GM21825 (cell line): ENCODE data around the gene OR5AU1.
A peak's percentile ranks its signal among the peaks of the same experiment; 100 is the strongest.

ENCODE experiments used
- ATAC-seq: cut with Tn5 transposase; IDR thresholded peaks from one replicate; pipeline ENCODE4 v1.9.1; 2021; ENCODE audit warnings: mild to moderate bottlenecking, moderate library complexity; ENCODE audit not compliant: unreplicated experiment

Gene OR5AU1

DNA sequence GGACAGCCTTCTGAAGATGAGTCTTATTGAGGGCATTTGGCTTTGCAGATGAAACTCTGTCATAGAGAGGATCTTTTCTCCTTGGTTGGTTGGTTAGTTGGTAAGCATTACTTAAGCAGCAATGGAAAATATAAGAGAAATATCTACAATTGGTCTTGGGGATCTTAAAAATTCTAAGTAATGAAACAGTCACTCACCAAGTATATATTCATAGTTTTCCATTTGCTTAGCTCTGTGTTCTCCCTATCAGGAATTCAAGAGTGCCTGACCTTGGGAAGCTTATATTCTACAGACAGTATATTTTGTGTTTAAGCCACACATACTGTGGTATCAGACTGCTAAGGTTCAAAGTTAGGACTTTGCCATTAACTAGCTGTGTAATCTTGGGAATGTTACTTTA is at the start of gene OR5AU1:
Gene OR5AU1, minus strand, starts transcription at position 101 of the 400 bp plus-strand sequence. CDS start 191 bp downstream, outside the sequence.
- no peak for ATAC-seq

DNA sequence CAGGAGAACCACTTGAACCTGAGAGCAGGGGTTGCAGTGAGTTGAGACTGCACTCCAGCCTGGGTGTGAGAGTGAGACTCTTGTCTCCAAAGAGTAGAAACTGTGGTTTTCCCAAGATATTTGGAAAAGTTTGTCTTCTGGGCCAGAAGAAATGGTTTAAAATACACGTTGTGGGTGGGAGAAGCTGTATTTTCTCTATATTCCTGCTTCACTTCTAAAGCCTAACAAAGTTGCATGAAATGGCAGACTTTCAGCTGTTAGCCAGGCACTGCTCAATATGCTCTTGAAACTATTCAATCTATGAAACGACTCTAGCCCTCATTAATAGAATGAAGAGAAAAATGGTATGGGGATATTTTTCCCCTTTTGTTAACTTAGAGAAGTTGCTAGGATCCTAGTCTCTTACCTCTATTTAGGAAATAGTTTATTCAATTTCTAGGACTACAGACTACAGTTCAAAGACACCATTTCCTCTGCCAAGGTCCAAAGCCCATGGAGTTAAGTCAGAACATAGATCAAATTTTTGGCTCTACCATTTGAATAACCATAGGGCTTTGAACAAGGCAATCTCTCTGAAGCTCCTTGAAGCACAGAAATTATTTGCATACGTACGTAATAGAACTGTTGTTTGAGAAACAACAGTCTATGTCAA is 49.3 kb upstream of the OR5AU1 start:
- no peak for ATAC-seq

DNA sequence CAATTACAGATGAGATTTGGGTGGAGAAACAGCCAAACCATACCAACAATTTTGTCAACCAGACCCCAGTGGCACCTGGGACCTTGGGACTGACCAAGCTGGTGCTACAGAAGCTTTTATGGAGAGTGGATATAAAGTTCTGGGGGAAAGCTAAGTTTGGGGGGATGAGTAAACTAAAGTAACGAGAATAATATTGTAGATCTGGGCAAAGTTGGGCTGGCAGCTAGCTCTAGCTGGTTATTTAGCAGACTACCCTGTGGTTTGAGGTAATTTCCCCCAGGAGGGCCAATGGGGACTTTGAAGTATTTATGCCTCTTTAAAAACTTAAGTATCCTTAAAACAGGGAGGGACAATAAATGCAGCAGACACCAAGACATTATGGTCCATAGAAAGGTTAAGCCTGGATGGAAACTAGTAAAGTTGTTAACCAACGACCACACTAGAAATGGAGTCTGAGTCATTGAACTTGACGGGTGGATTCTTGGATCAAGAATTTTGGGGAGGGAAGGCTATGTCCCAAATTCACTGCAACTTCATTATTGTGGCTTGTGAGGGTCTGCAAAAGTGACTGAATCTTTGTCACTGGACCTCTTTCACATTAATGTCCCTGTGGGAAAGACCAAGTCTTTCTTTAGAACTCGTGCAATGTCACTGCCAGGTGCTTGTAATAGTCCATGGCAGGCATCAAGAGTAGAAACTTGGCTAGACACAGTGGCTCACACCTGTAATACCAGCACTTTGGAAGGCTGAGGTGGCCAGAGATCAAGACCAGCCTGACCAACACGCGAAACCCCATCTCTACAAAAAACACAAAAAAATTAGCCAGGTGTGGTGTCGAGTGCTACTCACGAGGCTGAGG is 48.5 kb upstream of the OR5AU1 start:
- ATAC-seq, result no peak

DNA sequence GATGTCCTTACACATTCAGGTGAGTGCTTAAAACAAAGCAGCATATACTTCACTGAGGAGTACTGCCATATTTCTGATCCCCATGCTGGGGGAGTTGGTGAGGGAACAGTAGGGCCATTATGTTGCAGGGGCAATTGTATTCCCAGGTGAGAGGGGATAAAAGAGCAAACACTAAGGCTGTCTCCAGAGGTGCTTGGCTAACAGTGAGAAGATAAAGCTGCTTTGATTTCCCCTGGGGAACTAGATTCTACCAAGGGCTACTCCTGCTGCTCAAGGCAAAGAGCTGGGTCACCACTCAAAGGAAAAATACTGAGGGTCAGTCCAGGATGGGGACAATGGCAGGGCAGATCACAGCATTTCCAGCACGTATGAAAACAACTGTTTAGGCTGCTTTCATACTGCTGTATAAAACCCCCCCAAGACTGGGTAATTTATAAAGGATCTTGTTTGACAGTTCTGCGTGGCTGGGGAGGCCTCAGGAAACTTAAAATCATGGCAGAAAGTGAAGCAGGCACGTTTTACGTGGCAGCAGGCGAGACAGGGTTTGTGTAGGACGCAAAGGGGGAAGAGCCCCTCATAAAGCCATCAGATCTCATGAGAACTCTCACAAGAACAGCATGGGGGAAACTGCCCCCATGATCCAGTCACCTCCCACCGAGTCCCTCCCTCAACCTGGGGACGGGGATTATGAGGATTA is 47.8 kb upstream of the OR5AU1 start:
- ATAC-seq, result no peak

DNA sequence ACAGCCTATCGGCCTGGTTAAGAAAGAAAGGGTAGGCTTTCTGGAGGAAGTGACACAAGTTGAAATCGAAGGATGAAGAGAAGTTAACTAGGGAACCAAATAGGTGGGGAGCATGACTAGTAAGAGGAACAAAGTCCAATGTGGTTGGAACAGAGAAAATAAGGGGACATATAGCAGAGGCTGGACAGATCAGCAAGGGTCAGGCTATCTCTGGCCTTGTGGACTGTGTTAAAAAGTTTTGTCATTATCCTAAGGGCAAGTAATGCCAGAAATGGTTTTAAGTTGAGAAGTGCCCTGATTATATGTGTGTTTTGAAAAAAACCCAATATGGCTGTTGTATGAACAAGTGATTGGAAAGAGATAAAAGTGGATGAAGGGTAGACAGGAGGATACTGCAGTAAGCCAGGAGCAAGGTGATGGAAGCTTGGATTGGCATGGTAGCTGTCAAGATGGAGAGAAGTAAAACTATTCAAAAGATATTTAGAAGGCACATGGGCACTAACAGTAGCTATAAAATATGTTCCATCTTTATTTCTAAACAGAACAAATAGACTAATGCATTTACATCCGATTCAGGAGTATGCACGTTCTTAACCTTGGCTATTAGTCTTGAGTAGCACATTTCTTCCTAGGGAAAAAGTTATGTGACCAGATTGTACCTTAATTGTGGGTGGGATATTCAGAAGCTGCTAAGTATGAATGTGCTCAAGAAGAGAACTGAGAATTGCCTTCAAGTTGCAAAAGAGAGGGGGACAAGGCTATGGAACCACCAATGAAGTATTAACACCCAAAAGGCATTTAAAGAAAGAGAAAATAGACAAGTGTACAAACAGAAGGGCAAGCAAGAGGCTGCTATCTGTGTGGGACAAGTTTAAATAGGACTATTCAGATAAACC is 46.8 kb upstream of the OR5AU1 start:
- ATAC-seq, result no peak

DNA sequence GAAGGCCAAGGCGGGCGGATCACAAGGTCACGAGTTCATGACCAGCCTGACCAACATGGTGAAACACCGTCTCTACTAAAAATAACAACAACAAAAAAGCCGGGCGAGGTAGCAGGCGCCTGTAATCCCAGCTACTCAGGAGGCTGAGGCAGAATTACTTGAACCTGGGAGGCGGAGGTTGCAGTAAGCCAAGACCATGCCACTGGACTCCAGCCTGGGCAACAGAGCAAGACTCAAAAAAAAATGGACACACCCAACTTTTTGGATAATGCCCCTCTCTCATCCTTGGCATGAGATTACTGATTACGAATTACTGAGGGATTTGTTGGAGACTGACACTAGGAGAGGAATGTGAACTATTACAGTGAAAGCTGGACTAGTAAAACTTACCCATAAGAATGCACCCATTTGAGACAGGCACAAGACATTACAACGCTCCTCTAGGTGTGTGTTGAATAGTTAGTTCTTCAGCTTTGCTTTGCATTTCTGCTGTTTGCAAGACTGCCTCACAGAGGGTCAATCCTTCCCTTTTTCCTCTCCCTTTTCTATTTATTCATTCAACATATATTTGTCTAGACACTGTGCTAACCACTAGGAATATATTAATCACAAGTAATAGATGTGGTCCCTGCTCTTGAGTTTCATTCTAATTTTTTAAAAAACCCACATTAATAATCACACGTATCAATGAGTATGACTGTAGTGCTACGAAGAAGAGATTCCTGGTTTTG is 46.0 kb upstream of the OR5AU1 start:
- no peak for ATAC-seq

DNA sequence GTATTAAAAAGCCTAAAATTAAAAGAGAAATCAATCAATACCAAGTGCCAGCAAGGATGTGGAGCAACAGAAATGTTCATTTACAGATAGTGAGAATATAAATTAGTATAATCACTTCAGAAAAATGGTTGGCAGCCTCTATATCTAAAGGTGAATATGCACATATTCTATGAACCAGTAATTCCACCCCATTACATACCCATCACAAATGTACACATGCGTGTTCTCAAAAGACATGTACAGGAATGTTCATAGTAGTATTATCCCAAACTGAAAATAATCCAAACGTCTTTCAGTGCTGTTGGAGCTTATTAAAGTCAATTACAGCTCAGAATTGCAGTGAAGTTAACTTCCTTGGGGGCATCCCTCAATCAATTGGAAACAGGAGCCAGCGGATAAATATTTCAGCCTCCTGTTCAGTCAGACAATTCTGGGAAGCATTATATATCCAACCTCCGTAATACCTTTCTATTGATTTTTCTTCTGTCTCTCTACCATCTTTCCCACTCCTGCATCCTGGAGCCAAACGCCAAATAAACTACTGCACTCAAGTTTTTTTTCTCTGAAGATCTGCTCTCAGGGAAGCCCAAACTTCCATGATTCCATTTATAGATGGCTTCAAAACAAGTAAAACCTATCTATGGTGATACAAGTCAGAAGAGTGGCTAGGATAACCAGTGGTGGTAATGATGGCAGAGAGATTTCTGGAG is 45.0 kb upstream of the OR5AU1 start:
- ATAC-seq, result no peak

DNA sequence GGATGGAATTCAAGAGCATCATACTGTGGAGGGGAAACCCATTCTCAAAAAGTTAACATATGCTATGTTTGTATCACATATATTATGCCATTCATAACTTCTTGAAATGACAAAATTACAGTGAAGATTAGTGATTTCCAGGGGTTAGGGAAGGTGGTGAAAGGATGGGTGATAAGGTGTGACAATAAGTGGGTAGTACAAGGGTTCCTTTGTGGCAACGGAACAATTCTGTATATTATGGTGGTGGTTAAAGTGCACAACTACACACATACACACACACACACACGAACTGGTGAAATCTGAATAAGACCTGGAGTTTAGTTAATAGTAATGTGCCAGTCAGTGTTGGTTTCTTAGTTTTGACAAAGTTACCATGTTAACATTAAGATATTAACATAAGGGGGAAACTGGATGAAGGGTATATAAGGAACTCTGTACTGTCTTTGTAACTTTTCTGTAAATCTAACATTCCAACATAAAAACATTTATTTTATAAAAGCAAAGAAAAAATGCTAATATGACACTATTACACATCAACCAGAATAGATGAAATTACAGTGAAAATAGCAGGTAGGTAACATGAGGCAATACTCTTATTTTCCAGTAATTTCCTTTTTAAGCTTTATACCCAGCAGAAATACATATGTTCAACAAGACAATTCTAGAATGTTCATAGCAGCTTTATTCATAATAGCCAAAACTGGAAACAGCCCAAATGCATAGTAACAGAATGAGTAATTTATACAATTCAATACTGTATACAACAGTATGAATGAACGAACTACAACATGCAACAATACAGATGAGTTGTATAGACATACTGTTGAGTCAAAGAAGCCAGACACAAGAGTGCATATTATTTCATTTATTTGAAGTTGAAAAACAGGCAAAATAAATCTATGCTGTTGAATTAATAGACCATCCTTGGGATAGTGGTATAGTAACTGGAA is 44.0 kb upstream of the OR5AU1 start:
- ATAC-seq, result no peak

DNA sequence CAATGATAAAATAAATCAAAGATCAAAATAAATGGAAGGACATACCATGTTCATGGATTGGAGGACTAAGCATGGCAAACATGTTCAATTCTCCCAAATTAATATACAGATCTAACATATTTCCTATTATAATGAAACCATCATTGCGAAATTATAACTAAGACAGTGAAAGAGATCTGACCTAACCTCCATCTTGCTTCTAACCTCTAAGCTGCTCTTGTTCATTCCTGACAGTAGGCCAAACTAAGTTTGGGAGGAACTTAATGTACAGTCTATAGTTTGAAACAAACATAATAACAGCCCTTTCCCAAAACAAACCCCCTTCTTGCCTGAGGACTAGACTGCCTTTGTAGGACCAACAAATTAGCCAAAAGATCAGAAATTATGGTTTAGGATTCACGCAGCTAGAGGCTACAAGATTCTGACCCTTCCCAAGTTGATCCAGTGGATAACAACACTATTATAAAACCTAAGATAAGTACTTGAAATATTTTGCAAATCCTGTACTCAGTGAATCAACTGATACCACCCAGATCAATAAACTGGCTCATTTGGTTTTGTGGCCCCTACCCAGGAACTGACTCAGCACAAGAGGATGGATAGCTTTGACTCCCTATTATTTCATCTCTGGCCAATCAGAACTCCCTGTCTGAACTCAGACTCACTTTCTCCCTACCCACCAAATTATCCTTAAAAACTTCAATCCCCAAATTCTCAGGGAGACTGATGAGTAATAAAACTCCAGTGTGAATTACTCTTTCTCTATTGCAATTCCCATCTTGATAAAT is 41.7 kb upstream of the OR5AU1 start:
- no peak for ATAC-seq

DNA sequence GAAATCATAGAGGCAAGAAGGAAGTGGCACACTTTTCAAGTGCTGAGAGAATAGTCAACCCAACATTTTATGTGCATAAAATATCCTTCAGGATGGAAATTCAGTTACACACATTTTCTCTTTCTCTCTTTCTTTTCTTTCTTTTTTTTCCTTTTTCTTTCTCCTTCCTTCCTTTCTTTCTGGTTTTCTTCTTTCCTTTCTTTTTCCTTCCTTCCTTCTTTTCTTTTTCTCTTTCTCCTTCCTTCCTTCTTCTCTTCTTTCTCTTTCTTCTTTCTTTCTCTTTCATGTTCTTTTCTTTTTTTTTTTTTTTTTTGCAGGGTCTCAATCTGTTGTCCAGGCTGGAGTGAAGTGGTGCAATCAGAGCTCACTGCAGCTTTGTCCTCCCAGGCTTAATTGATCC is 38.7 kb upstream of the OR5AU1 start:
- no peak for ATAC-seq

DNA sequence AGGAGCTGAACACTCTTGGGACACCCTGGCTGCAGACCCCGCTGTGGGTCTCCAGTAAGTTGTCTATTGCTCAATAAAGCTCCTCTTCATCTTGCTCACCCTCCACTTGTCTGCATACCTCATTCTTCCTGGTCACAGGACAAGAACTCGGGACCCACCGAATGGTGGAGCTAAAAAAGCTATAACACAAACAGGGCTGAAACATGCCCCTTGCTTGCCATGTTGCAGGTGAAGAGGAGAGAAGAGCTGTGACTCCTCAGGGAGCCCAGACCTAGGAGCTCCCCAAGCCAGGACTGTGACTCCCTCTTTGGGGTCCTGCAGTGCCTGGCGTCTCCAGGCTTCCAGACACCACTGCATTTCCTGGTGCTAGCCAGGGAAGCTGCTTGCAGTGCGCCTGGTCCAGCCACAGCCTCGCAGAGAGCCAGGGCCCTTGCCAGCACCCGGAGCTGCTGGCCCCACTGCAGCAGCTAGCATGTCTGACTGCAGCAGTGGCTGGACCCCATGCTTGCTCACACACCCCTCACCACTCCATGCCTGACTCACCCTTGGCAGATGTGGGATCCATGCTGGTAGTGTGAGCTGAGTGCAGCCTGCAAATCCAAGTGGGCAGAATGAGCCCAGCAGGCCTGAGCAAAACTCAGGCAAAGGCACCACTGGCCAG is 37.1 kb upstream of the OR5AU1 start:
- ATAC-seq, result no peak

DNA sequence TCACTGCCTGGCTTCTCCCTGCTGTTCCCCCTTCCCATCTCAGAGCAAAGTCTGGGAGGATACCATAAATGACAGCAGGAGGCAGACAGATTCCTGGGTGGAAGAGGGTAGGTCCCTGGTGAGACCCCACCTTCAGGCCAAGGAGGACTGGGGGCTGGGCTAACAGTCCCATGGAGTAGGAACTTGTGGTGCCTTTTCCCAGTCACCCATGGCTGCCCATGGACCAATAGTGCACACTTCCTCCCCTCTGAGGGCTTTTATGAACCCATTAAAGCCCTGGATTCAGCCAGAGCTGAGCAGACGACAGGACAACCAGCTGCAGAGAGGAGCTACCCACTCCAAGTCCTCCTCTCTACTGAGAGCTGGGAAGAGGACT is 36.6 kb upstream of the OR5AU1 start:
- no peak for ATAC-seq

DNA sequence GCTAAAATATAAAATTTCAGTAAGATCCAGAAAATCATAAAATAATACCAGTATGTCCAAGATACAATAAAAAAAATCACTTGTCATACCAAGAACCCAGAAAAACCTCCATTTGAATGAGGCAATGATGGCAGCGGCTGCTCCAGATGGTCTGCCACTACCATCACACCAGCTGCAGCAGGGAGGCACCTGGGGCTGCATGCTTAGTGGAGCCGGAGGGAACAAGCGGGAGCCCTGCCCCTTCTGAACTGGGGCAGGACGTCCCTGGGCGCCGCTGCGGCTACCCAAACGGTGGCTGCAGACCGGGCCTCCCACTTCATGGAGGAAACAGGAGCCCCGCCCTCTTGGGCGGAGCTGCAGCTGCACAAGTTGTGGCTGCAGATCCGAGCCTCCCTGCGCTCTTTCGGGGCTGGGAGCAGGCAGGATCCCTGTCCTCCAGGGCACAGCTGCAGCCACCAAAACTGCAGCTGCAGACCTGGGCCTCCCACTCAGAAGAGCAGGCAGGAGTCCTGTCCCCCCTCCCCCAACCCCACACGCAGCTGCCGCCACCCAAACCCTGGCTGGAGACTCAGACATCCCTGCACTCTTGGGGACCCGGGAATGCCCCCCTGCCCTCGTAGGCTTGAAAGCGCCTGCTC is 36.1 kb upstream of the OR5AU1 start:
- peak; percentile 95 for ATAC-seq

DNA sequence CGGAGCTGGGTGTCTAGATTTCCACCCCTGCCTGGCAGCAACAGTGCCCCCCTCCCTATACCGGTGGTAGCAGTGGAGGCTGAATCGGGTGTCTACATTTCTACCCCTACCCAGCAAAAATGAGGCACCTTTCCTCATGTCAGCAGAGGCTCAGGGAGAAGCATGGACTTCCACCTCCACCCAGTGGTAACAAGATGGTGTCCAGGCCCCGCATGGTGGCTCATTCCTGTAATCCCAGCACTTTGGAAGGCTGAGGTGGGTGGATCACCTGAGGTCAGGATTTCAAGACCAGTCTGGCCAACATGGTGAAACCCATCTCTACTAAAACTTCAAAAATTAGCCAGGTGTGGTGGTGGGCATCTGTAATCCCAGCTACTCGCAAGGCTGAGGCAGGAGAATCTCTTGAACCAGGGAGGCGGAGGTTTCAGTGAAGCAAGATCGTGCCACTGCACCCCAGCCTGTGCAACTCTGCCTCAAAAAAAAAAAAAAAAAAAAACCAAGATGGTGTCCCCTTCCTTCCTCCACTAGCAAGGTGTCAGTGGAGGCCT is 35.5 kb upstream of the OR5AU1 start:
- ATAC-seq, result no peak

DNA sequence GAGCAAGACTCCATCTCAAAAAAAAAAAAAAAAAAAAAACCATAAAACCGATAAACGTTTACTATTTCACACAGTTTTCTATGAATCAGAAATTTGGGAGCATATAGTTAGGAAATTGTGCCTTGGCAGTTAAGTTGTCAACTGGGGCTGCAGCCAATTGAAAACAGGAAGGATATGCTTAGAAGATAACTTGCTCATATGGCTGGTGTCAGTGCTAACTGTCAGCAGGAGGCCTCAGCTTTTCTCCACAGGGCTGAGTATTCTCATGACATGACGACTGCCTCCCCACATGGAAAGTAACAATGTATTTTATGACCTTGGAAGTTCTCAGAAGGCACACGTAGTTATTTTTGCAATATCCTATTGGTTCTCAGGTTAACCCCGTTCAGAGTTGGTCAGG is 29.6 kb upstream of the OR5AU1 start:
- ATAC-seq, result no peak

DNA sequence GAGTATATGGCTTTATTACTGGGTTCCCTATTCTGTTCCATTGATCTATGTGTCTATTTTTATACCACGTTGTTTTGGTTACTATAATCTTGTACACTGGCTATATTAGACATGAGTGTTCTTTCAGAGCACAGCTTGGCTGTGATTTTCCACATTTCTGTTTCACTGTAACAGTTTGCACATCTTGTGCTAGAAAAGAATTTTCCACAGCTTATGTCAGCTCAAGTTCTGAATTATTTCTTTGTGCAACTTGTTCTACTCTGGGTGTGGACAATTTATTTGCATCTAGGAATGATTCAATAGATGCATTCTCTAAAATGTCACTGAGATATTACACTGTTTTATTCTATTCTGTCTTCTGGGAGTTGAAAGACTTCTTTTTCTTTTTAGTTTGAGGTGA is 28.4 kb upstream of the OR5AU1 start:
- ATAC-seq, result no peak
